ENCODE measurements around the gene MAP2K7.
A peak's percentile ranks its signal among the peaks of the same experiment; 100 is the strongest.
"Not testable (repeated sequence)": the region's sequence is repeated elsewhere in the genome, so short reads cannot be mapped to it uniquely, and the experiment has no call there.

MAP2K7 gene

DNA sequence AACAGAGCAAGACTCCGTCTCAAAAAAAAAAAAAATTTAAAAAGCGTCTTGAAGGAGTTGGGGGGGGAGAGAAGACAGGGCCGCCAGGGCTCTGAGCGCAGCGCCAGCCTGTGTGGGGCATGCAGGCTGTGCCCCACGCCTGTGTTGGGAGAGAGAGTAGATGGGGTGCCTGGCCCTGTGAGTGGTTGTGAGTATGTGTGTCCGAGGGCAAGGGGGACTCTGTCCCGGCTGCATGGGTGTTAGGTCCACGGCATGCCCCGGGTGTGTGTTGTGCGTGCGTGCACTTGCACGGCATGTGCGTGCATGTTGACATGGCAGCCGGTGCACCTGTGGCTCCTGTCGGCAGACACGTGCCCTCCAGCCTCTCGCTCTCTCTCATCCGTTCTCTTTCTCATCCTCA, 3.4 kb downstream of the MAP2K7 start:
- DNase-seq (ENCODE audit: low read depth in 3 of 3) = no peak

- DNase-seq (ENCODE audit: low read depth in 3 of 3) = no peak
Observed at GRCh38 chr19:7907544-7907943, 3.9 kb downstream of the MAP2K7 start.

DNA sequence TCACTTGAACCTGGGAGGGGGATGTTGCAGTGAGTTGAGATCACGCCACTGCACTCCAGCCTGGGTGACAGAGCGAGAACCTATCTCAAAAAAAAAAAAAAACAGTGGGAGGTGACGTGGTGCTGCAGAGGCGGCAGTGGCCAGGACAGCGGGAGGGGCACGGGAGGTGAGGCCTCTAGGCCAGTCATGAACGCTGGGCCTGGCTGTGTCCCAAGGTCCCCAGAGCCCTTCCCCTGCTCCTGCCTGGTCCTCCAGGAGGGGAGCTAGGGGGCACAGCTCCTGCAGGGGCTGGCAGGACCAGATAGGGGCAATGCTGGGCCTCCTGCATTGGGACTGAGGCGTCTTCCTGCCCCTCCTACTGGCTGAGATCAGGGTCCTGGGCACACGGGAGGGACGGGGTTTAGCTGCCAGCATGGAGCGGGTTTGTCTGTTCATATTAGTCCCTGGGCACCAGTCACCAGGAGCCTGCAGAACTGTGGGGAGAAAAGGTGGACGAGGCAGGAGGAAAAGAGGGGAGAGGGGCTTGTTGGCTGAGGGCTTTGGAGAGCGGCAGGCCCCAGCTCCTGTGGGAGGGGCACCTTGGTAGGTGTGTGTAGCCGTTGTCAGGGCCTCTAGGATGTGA, 4.5 kb downstream of the MAP2K7 start:
- no peak for DNase-seq (ENCODE audit: low read depth in 3 of 3)

DNA sequence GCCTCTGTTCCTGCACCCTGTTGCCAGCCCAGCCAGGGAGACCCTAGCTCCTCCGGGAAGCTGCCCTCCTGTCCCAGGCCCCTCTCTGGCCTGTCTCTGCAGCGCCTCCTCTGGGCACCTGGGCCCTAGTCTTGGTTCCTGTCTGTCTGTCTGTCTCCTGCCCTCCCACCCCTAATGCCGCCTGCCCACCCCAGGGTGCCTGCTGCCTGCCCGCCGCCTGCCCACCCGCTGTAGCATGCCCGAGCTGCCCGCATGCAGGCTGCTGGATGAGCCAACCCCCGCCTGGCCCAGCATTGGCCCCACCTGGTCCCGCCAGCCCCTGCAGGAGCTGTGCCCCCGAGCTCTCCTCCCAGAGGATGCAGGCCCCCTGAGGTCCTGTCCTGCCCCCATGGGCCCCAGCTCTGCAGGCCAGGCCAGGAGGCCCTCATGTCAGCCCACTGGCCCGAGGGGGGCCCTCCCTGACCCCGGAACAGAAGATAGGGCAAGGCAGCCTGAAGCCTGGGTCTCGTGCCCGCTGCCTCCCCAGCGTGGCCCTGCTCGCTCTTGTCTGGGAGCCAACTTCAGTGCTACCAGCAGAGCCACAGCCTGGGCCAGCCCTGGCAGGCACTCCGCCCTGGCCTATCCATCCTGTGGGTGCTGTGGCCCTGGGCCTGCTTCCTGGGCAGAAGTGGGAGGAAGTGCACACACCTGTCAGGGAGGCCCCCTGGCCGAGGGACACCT, 5.2 kb downstream of the MAP2K7 start:
- no peak for DNase-seq (ENCODE audit: low read depth in 3 of 3)

DNA sequence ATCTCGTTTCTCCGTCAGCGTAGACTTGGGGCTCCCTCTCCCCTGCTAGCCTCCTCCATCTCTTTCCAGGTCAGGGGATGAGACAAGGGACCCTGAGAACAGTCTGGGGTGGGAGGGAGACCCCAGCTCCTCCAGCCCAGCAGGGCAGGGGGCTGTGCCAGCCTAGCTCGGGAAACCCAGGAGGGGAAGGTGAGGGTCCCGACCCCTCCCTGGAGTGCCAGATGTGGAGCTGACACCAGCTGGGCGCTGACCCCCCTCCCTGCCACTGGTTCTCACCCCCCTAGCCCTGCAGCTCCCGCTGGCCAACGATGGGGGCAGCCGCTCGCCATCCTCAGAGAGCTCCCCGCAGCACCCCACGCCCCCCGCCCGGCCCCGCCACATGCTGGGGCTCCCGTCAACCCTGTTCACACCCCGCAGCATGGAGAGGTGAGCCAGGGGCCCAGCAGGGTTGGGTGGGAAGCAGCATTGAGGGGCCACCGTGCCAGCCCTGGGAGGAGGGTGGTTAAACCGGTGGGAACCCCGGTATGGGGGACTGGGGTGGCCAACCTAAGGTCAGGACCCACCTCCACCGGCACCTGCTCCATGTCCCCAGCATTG, 5.9 kb downstream of the MAP2K7 start:
- no peak for DNase-seq (ENCODE audit: low read depth in 3 of 3)

- no peak for DNase-seq (ENCODE audit: low read depth in 3 of 3)
Observed at GRCh38 chr19:7910321-7911161, 6.9 kb downstream of the MAP2K7 start.

DNA sequence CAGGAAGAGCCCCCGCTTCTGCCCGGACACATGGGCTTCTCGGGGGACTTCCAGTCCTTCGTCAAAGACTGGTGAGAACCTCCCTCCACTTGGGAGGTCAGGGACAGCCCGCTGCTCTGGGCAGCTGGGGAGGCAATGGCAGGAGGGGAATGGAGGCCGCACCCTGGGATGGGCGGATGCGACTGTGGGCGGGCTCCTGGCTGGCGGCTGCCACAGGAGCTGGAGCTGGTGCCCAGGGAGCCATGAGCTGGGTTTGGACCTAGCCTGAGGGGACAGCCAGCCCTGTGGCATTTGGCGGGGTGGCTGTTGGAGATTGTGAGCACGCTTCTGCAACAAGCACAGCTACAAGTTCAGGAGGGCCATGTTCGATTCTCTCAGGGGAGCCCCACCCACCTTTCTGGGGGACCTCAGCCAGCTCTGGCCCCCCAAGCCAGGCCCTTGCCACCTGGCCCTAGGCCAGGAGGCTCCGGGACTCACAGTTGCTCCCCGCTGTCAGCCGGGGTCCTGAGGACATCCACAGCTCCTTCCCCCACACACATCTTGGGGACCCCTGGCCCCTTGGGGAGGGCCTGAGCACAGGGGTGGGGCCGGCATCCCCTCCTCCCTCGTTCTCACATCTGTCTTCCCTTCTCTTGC, 7.9 kb downstream of the MAP2K7 start:
- DNase-seq (ENCODE audit: low read depth in 3 of 3) = no peak

GRCh38 chr19:7912144-7912696, 8.5 kb downstream of the MAP2K7 start:
- DNase-seq (ENCODE audit: low read depth in 3 of 3) = no peak

DNA sequence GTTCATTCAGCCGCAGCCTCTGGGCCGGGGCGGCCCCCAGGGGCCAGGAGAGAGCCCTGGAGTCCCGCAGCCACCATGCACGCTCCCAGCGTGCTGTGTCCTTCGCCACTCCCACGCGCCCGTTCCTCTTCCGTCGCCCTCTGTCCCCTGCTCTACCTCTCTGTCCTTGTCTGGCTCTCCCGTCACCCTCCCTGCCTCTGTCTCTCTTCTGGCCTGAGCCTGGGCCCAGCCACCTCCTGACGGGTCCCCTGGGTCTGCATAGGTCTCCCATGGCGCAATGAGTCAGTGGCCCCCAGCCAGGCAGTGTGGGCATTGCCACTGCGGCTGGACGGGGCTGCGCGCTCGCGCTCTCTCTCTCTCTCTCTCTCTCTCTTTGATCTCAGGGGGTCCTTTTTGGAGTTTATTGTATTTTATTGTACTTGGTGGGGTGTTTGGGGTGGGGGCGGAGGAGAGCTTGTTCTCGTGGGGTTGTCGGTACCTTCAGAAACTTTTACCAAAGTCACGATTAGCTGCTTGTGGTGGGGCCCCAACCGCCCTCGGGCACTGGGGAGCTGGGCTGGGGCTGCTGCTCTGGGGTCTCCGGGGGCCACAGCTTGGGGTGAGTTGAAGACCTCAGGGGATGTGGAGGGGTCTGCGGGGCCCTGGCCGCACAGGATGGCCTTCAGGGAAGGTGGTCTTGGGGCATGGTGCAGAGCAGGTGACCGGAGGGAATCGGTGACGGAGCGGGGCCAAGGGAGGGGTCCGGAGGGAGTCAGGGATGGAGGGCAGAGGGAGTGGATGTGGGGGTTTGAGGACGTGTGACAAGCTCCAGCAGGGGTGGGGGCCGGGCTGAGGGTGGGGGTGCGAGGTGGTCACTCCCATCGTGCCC, 9.3 kb downstream of the MAP2K7 start:
- DNase-seq (ENCODE audit: low read depth in 3 of 3) = no peak

DNA sequence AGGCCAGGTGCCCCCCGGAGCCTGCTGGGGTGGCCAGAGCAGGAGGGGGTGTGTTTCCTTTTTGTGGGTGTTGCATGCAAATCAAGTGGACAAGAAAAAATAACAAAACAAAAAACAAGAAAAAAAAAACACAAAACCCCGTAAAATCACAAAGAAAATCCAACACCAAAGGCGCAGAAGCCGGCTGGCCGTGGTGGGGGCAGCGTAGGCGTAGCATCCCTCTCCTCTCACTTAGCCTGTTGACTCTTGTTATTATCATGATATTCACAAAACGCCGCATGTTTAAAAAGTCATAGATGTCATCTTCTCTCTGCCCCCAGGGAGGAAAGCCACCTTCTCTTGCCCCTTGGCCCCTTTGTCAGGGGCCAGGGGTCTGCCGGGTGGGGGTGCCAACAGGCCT, 10.0 kb downstream of the MAP2K7 start:
- DNase-seq (ENCODE audit: low read depth in 3 of 3) = no peak

GRCh38 chr19:7914099-7914498, 10.4 kb downstream of the MAP2K7 start:
- DNase-seq (ENCODE audit: low read depth in 3 of 3) = no peak

GRCh38 chr19:7914598-7915045, 10.9 kb downstream of the MAP2K7 start, which contains the start of gene TGFBR3L:
TSS of gene TGFBR3L (plus strand) at chr19:7914830.
- no peak for DNase-seq (ENCODE audit: low read depth in 3 of 3)

GRCh38 chr19:7915250-7916102, 11.8 kb downstream of the MAP2K7 start:
- DNase-seq (ENCODE audit: low read depth in 3 of 3) = no peak

DNA sequence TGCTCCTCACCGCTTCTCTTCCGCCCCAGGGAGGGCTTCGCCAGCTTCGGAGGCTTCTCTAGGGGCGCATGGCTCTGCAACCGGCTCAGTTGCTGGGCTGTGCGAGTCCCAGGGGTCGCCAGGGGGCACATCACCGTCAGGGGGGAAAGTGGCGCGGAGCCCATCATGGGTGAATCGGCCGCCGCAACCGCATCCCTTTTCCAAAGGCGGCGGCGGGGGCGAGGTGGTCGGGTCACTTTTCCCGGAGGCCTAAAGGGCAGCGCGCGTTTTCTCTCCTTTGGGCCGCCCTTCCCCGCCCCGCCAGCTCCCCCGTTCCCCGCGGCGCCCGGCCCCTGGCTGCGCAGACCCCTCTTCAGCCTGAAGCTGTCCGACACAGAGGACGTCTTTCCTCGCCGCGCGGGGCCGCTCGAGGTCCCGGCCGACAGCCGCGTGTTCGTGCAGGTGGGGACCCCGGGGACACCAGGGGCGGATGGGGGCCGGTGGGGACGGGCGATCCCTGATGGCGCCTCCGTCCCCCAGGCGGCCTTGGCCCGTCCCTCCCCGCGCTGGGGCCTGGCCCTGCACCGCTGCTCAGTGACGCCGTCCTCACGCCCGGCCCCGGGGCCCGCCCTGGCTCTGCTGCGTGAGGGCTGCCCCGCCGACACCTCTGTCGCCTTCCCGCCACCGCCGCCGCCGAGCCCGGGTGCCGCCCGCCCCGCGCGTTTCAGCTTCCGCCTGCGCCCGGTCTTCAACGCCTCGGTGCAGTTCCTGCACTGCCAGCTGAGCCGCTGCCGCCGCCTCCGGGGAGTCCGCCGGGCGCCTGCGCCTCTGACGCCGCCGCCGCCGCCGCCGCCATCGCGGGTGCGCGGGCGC, 12.7 kb downstream of the MAP2K7 start:
- peak in 1 of 3 experiments; percentile 41 for DNase-seq (ENCODE audit: low read depth in 3 of 3)

- DNase-seq (ENCODE audit: low read depth in 3 of 3) = no peak
Observed at GRCh38 chr19:7916955-7917266, 13.2 kb downstream of the MAP2K7 start.

DNA sequence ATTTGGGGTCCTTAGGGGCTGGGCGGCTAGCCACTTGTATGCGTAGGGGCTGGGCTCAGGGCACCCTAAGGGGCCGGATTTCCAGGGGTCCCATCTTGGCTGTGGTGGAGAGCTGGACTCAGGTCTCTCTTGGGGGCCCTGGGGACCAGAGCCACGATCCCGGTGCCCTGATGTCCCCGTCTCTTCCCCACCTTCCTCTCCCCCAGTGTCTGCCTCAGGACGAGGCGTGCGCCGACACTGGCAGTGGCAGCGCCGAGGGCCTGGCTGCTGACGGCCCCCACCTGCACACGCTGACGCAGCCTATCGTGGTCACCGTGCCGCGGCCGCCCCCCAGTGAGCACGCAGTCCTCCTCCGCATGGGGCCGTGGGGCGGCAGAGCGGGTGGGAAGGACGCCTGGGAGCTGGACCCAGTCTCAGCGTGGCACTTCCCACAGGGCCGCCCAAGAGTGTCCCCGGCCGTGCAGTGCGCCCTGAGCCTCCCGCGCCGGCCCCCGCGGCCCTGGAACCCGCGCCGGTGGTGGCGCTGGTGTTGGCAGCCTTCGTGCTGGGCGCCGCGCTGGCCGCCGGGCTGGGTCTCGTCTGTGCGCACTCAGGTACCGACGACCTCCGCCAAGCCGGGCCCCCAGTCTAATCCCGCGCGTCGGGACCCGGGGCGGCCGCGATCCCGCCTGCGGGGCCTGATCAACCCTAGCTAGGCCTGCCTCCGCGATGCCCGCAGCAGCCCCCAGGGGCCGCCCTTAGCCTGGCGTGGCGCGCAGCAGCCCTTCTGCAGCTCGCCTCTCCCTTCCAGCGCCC, 13.8 kb downstream of the MAP2K7 start:
- peak in 2 of 3 experiments; percentile 44 to 48 for DNase-seq (ENCODE audit: low read depth in 3 of 3)

- not testable (repeated sequence) for DNase-seq (ENCODE audit: low read depth in 3 of 3)
Observed at GRCh38 chr19:7918062-7918614, 14.5 kb downstream of the MAP2K7 start.
